MM.1S (cell line): ENCODE data around the gene FIGNL2.

Experiments used
- CTCF ChIP-seq: fragments of 300-600 bp; sonication (generic); IDR thresholded peaks from 2 replicates; pipeline ENCODE4 v1.5.1; 2016; ENCODE audit warnings: antibody characterized with exemption, low read length, mixed read lengths
- EZH2 ChIP-seq: fragments of 300-600 bp; sonication (generic); optimal IDR thresholded peaks from 2 replicates; pipeline ENCODE3; 2017; ENCODE audit warnings: low read depth, mild to moderate bottlenecking, antibody characterized with exemption, low read length, mixed read lengths

GRCh38 chr12:51809193-51809592, 39.3 kb downstream of the FIGNL2 start:
- TF ChIP-seq CTCF (no peak), EZH2 (no peak)
